ENCODE measurements around the gene CXCR6.

The CXCR6 gene

GRCh38 chr3:45942051-45942825 is 1.0 kb upstream of the CXCR6 start:
- H3K9ac ChIP-seq (ENCODE audit: low read length), result no peak overlapping the region
- peaks cover 13% of the 10 kb centered on the region for H3K36me3 ChIP-seq (ENCODE audit: control insufficient read depth, insufficient read depth, low read length)
- no peak overlapping the region for H3K27ac ChIP-seq (ENCODE audit: low read depth, low read length)
- H3K4me3 ChIP-seq (ENCODE audit: low read length), result no peak overlapping the region
- H3K4me1 ChIP-seq (ENCODE audit: control insufficient read depth, insufficient read depth, low read length), result peaks cover 8% of the 10 kb centered on the region
- no peaks in the 10 kb centered on the region for H3K27me3 ChIP-seq (ENCODE audit: control insufficient read depth, insufficient read depth, low read length)

GRCh38 chr3:45944830-45945620 is 1.8 kb downstream of the CXCR6 start:
- peaks cover 19% of the 10 kb centered on the region for H3K36me3 ChIP-seq (ENCODE audit: control insufficient read depth, insufficient read depth, low read length)
- no peak overlapping the region for H3K4me3 ChIP-seq (ENCODE audit: low read length)
- H3K27me3 ChIP-seq (ENCODE audit: control insufficient read depth, insufficient read depth, low read length), result no peaks in the 10 kb centered on the region
- peaks cover 12% of the 10 kb centered on the region for H3K4me1 ChIP-seq (ENCODE audit: control insufficient read depth, insufficient read depth, low read length)
- H3K27ac ChIP-seq (ENCODE audit: low read depth, low read length), result no peak overlapping the region
- no peak overlapping the region for H3K9ac ChIP-seq (ENCODE audit: low read length)

- no peak overlapping the region for H3K4me3 ChIP-seq (ENCODE audit: low read length)
- no peak overlapping the region for H3K9ac ChIP-seq (ENCODE audit: low read length)
- peaks cover 12% of the 10 kb centered on the region for H3K4me1 ChIP-seq (ENCODE audit: control insufficient read depth, insufficient read depth, low read length)
- H3K27ac ChIP-seq (ENCODE audit: low read depth, low read length), result no peak overlapping the region
- peaks cover 24% of the 10 kb centered on the region for H3K36me3 ChIP-seq (ENCODE audit: control insufficient read depth, insufficient read depth, low read length)
- H3K27me3 ChIP-seq (ENCODE audit: control insufficient read depth, insufficient read depth, low read length), result no peaks in the 10 kb centered on the region
These were observed 3.0 kb downstream of the CXCR6 start for GRCh38 chr3:45946307-45946706.

- peaks cover 29% of the 10 kb centered on the region for H3K36me3 ChIP-seq (ENCODE audit: control insufficient read depth, insufficient read depth, low read length)
- H3K27me3 ChIP-seq (ENCODE audit: control insufficient read depth, insufficient read depth, low read length), result no peaks in the 10 kb centered on the region
- peaks cover 12% of the 10 kb centered on the region for H3K4me1 ChIP-seq (ENCODE audit: control insufficient read depth, insufficient read depth, low read length)
- no peak overlapping the region for H3K4me3 ChIP-seq (ENCODE audit: low read length)
- H3K27ac ChIP-seq (ENCODE audit: low read depth, low read length), result no peak overlapping the region
- no peak overlapping the region for H3K9ac ChIP-seq (ENCODE audit: low read length)
These were observed 3.6 kb downstream of the CXCR6 start for GRCh38 chr3:45946875-45947274.

GRCh38 chr3:45947361-45947760 is 4.1 kb downstream of the CXCR6 start:
- no peak overlapping the region for H3K27ac ChIP-seq (ENCODE audit: low read depth, low read length)
- H3K36me3 ChIP-seq (ENCODE audit: control insufficient read depth, insufficient read depth, low read length), result peaks cover 32% of the 10 kb centered on the region
- no peaks in the 10 kb centered on the region for H3K27me3 ChIP-seq (ENCODE audit: control insufficient read depth, insufficient read depth, low read length)
- no peak overlapping the region for H3K9ac ChIP-seq (ENCODE audit: low read length)
- H3K4me3 ChIP-seq (ENCODE audit: low read length), result no peak overlapping the region
- peaks cover 12% of the 10 kb centered on the region for H3K4me1 ChIP-seq (ENCODE audit: control insufficient read depth, insufficient read depth, low read length)

- Histone ChIP-seq H3K4me1 (ENCODE audit: control insufficient read depth, insufficient read depth, low read length) (peaks cover 12% of the 10 kb centered on the region), H3K9ac (ENCODE audit: low read length) (no peak overlapping the region), H3K27me3 (ENCODE audit: control insufficient read depth, insufficient read depth, low read length) (no peaks in the 10 kb centered on the region), H3K36me3 (ENCODE audit: control insufficient read depth, insufficient read depth, low read length) (peaks cover 40% of the 10 kb centered on the region), H3K4me3 (ENCODE audit: low read length) (no peak overlapping the region), H3K27ac (ENCODE audit: low read depth, low read length) (no peak overlapping the region)
These were observed 5.1 kb downstream of the CXCR6 start for GRCh38 chr3:45948311-45948781.

GRCh38 chr3:45948881-45949280 is 5.6 kb downstream of the CXCR6 start:
- peaks cover 12% of the 10 kb centered on the region for H3K4me1 ChIP-seq (ENCODE audit: control insufficient read depth, insufficient read depth, low read length)
- no peak overlapping the region for H3K27ac ChIP-seq (ENCODE audit: low read depth, low read length)

GRCh38 chr3:45949432-45949831 is 6.2 kb downstream of the CXCR6 start:
- H3K27me3 ChIP-seq (ENCODE audit: control insufficient read depth, insufficient read depth, low read length), result no peaks in the 10 kb centered on the region
- H3K36me3 ChIP-seq (ENCODE audit: control insufficient read depth, insufficient read depth, low read length), result peaks cover 49% of the 10 kb centered on the region
- H3K27ac ChIP-seq (ENCODE audit: low read depth, low read length), result no peak overlapping the region
- peaks cover 12% of the 10 kb centered on the region for H3K4me1 ChIP-seq (ENCODE audit: control insufficient read depth, insufficient read depth, low read length)
- H3K4me3 ChIP-seq (ENCODE audit: low read length), result no peak overlapping the region
- H3K9ac ChIP-seq (ENCODE audit: low read length), result no peak overlapping the region

More at GRCh38 chr3:45948881-45949280, 5.6 kb downstream of the CXCR6 start:
- no peaks in the 10 kb centered on the region for H3K27me3 ChIP-seq (ENCODE audit: control insufficient read depth, insufficient read depth, low read length)
- no peak overlapping the region for H3K4me3 ChIP-seq (ENCODE audit: low read length)
- no peak overlapping the region for H3K9ac ChIP-seq (ENCODE audit: low read length)
- peaks cover 46% of the 10 kb centered on the region for H3K36me3 ChIP-seq (ENCODE audit: control insufficient read depth, insufficient read depth, low read length)

GRCh38 chr3:45950131-45950530 is 6.9 kb downstream of the CXCR6 start:
- no peak overlapping the region for H3K4me3 ChIP-seq (ENCODE audit: low read length)
- peaks cover 52% of the 10 kb centered on the region for H3K36me3 ChIP-seq (ENCODE audit: control insufficient read depth, insufficient read depth, low read length)
- no peak overlapping the region for H3K27ac ChIP-seq (ENCODE audit: low read depth, low read length)
- no peaks in the 10 kb centered on the region for H3K27me3 ChIP-seq (ENCODE audit: control insufficient read depth, insufficient read depth, low read length)
- peaks cover 12% of the 10 kb centered on the region for H3K4me1 ChIP-seq (ENCODE audit: control insufficient read depth, insufficient read depth, low read length)
- no peak overlapping the region for H3K9ac ChIP-seq (ENCODE audit: low read length)

- H3K27ac ChIP-seq (ENCODE audit: low read depth, low read length), result no peak overlapping the region
- H3K4me3 ChIP-seq (ENCODE audit: low read length), result no peak overlapping the region
- no peak overlapping the region for H3K9ac ChIP-seq (ENCODE audit: low read length)
- no peaks in the 10 kb centered on the region for H3K27me3 ChIP-seq (ENCODE audit: control insufficient read depth, insufficient read depth, low read length)
- peaks cover 12% of the 10 kb centered on the region for H3K4me1 ChIP-seq (ENCODE audit: control insufficient read depth, insufficient read depth, low read length)
- peaks cover 58% of the 10 kb centered on the region for H3K36me3 ChIP-seq (ENCODE audit: control insufficient read depth, insufficient read depth, low read length)
These were observed 7.7 kb downstream of the CXCR6 start for GRCh38 chr3:45950686-45951600.

GRCh38 chr3:45951946-45952345 is 8.7 kb downstream of the CXCR6 start:
- H3K4me1 ChIP-seq (ENCODE audit: control insufficient read depth, insufficient read depth, low read length), result peaks cover 12% of the 10 kb centered on the region
- H3K36me3 ChIP-seq (ENCODE audit: control insufficient read depth, insufficient read depth, low read length), result peaks cover 54% of the 10 kb centered on the region
- no peak overlapping the region for H3K9ac ChIP-seq (ENCODE audit: low read length)
- no peak overlapping the region for H3K4me3 ChIP-seq (ENCODE audit: low read length)
- no peaks in the 10 kb centered on the region for H3K27me3 ChIP-seq (ENCODE audit: control insufficient read depth, insufficient read depth, low read length)
- no peak overlapping the region for H3K27ac ChIP-seq (ENCODE audit: low read depth, low read length)

- Histone ChIP-seq H3K4me3 (ENCODE audit: low read length) (no peak overlapping the region), H3K27me3 (ENCODE audit: control insufficient read depth, insufficient read depth, low read length) (no peaks in the 10 kb centered on the region), H3K9ac (ENCODE audit: low read length) (no peak overlapping the region), H3K27ac (ENCODE audit: low read depth, low read length) (no peak overlapping the region), H3K4me1 (ENCODE audit: control insufficient read depth, insufficient read depth, low read length) (peaks cover 10% of the 10 kb centered on the region), H3K36me3 (ENCODE audit: control insufficient read depth, insufficient read depth, low read length) (peaks cover 55% of the 10 kb centered on the region)
These were observed 9.2 kb downstream of the CXCR6 start for GRCh38 chr3:45952456-45952855.

Data from rectal smooth muscle tissue (tissue), 1 donor.